A673 (cell line): ENCODE measurements around the gene LAMA2. TPM values are rescaled to one million over a fixed set of nuclear protein-coding genes. Genes with fewer than 3 reads are reported as not detected.
"Not testable (repeated sequence)": the region's sequence is repeated elsewhere in the genome, so short reads cannot be mapped to it uniquely, and the experiment has no call there.

Experiments
- BruUV-seq: library from RNA; stranded (reverse); fragments of 400-500 nt; replicated peaks from 2 replicates; lab custom pipeline; 2021; lab: Mats Ljungman, UMichigan
- CTCF ChIA-PET: fragments of 300-600 bp; sonication (Branson Sonifier 250); formaldehyde crosslinking; loops from one replicate; lab custom pipeline; 2022; ENCODE audit warnings: antibody characterized with exemption; lab: Charles Lee
- POLR2A ChIA-PET: fragments of 300-600 bp; sonication (Branson Sonifier 250); formaldehyde crosslinking; loops from one replicate; lab custom pipeline; 2022; ENCODE audit warnings: antibody characterized with exemption; ENCODE audit not compliant: low non-redundant PET; lab: Charles Lee
- DNase-seq: peaks from one replicate; pipeline ENCODE4 v3.0.0-alpha.2; 2015; ENCODE audit warnings: low spot score
- H3K27ac ChIP-seq: fragments of 200-600 bp; sonication (generic); 2 replicates; pipeline ENCODE4 v1.5.1; 2016; ENCODE audit warnings: mixed run types, low read depth, mild to moderate bottlenecking, mixed read lengths, antibody characterized with exemption, low read length; ENCODE audit not compliant: poor library complexity, severe bottlenecking
- H3K27me3 ChIP-seq: fragments of 200-600 bp; sonication (generic); replicated peaks from 2 replicates; pipeline ENCODE4 v1.6.1; 2017; ENCODE audit warnings: mixed run types, low read depth, mild to moderate bottlenecking, mixed read lengths, antibody characterized with exemption, low read length; ENCODE audit not compliant: insufficient read depth, poor library complexity
- H3K36me3 ChIP-seq: fragments of 200-600 bp; sonication (generic); 2 replicates; pipeline ENCODE4 v1.6.1; 2016; ENCODE audit warnings: mixed run types, mild to moderate bottlenecking, mixed read lengths, antibody characterized with exemption, low read length; ENCODE audit not compliant: insufficient read depth, poor library complexity, severe bottlenecking
- H3K4me1 ChIP-seq: fragments of 200-600 bp; sonication (generic); 2 replicates; pipeline ENCODE4 v1.6.1; 2017; ENCODE audit warnings: mixed run types, mild to moderate bottlenecking, mixed read lengths, antibody characterized with exemption, low read length; ENCODE audit not compliant: insufficient read depth, poor library complexity, severe bottlenecking
- H3K4me3 ChIP-seq: fragments of 200-600 bp; sonication (generic); 2 replicates; pipeline ENCODE4 v1.5.1; 2016; ENCODE audit warnings: low read depth, mixed run types, mild to moderate bottlenecking, mixed read lengths, low read length; ENCODE audit not compliant: poor library complexity, severe bottlenecking
- H3K9me3 ChIP-seq: fragments of 200-600 bp; sonication (generic); 2 replicates; pipeline ENCODE4 v1.6.1; 2016; ENCODE audit warnings: mixed run types, low read depth, mild to moderate bottlenecking, mixed read lengths, antibody characterized with exemption, low read length; ENCODE audit not compliant: poor library complexity, severe bottlenecking
- EZH2 ChIP-seq: fragments of 200-600 bp; sonication (generic); IDR thresholded peaks from 2 replicates; pipeline ENCODE4 v1.6.1; 2017; ENCODE audit warnings: borderline replicate concordance, low read depth, mild to moderate bottlenecking, mixed read lengths, antibody characterized with exemption, low read length; ENCODE audit not compliant: poor library complexity, severe bottlenecking
- intact Hi-C: fragments of 100-400 bp; cut with micrococcal nuclease; formaldehyde crosslinking; loops from one replicate; pipeline ENCODE4 v1.10.0; 2022; ENCODE audit not compliant: unreplicated experiment
- total RNA-seq: library from RNA; stranded (reverse); gene quantifications from 2 replicates; pipeline ENCODE4 v1.2.3, GENCODE V29; 2021
- TF ChIP-seq, protein P1 (sequence below): fragments of 300-800, 200-600 bp; sonication (generic); conservative IDR thresholded peaks from 2 replicates; pipeline ENCODE4 v1.5.1; 2017; ENCODE audit warnings: low read depth, mild to moderate bottlenecking, antibody characterized with exemption, low read length, moderate library complexity, mixed read lengths

LAMA2 gene
- total RNA-seq, 1 experiment from 2014 or later: 2.2 TPM

DNA sequence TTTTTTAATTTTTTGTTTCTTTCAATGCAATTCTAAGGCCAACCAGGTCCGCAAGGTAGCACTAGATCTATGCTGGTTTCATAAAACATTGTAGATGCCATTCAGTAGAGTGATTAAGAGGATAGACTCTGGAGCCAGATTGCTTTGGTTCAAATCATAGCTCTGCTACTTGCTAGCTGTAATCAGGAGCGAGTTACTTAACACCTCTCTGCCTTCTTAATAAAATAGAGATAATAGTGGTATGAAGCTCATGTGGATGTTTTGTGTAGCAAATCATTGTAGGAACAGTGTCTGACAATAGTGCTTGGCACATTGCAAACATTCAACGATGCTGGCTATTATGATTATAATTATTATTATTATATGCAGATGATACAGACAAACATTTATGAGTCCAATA is 164.9 kb downstream of the LAMA2 start:
- DNase-seq: no peak
- H3K9me3 ChIP-seq: no peaks in the 10 kb centered on the region
- no peak overlapping the region for H3K4me3 ChIP-seq
- intact Hi-C loops: no loop called here
- ChIA-PET POLR2A (no interaction called here), CTCF (no interaction called here)
- no peak for TF ChIP-seq EZH2
- TF ChIP-seq, protein P1, sequence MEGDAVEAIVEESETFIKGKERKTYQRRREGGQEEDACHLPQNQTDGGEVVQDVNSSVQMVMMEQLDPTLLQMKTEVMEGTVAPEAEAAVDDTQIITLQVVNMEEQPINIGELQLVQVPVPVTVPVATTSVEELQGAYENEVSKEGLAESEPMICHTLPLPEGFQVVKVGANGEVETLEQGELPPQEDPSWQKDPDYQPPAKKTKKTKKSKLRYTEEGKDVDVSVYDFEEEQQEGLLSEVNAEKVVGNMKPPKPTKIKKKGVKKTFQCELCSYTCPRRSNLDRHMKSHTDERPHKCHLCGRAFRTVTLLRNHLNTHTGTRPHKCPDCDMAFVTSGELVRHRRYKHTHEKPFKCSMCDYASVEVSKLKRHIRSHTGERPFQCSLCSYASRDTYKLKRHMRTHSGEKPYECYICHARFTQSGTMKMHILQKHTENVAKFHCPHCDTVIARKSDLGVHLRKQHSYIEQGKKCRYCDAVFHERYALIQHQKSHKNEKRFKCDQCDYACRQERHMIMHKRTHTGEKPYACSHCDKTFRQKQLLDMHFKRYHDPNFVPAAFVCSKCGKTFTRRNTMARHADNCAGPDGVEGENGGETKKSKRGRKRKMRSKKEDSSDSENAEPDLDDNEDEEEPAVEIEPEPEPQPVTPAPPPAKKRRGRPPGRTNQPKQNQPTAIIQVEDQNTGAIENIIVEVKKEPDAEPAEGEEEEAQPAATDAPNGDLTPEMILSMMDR: no peak
- no peaks in the 10 kb centered on the region for H3K27me3 ChIP-seq
- no peaks in the 10 kb centered on the region for H3K36me3 ChIP-seq
- no peaks in the 10 kb centered on the region for H3K4me1 ChIP-seq
- no peak overlapping the region for H3K27ac ChIP-seq
- BruUV-seq: no TSS peak

DNA sequence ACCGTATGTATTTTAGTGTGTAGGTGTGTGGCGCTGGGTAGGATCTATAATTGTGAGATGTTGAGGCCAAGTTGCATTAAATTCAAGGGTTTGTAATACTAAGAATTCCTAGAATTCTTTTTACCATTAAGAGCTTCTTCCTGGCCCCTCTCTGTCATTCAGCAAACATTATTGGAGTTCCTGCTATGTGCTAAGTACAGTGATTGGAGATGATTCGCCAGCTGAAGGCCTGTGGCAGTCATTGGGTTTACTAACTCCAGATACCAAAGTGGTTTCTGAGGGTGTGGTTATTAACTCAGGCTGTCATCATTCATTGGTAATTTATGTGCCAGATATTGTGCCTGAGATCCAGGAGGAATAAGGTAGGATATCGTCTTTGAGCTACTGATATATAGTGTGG is 167.1 kb downstream of the LAMA2 start:
- DNase-seq: no peak
- intact Hi-C loops: no loop called here
- Histone ChIP-seq H3K36me3 (no peaks in the 10 kb centered on the region), H3K4me1 (no peaks in the 10 kb centered on the region), H3K27ac (no peak overlapping the region), H3K9me3 (no peaks in the 10 kb centered on the region), H3K27me3 (no peaks in the 10 kb centered on the region), H3K4me3 (no peak overlapping the region)
- ChIA-PET POLR2A (no interaction called here), CTCF (no interaction called here)
- BruUV-seq: no TSS peak
- TF ChIP-seq EZH2: no peak
- TF ChIP-seq, protein P1: no peak

DNA sequence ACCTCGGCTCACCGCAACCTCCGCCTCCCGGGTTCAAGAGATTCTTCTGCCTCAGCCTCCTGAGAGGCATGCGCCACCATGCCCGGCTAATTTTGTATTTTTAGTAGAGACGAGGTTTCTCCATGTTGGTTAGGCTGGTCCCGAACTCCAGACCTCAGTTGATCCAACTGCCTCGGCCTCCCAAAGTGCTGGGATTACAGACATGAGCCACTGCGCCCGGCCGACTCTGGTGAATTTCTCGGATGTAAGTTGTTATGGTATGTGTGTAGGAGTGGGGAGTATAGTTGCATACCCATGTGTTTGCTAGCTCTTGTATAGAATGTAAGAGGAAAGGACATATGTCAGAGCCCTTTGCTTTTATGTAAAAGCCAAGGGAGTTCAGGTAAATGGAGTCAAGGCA is 170.2 kb downstream of the LAMA2 start:
- CTCF ChIA-PET, POLR2A ChIA-PET, H3K27me3 ChIP-seq, H3K27ac ChIP-seq, H3K36me3 ChIP-seq, DNase-seq, intact Hi-C loops, H3K9me3 ChIP-seq, H3K4me3 ChIP-seq, H3K4me1 ChIP-seq, BruUV-seq: not testable (repeated sequence)

DNA sequence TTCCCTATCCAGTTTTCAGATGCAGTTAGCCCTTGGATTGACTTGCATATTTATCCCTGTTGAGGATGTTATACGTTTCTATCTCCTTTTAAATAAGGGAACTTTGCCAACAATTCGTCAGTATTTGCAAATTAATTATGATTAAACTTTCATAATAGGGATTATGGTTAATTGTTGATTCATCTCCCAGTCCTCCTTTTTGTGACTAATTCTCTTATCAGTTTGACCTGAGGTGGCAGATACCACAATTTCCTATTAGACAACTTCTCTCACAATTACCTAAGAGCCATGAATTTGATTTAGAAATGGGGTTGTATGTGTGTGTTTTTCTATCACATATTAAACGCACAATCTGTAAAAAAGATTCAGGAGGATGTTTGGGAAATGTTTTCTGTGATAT is 172.9 kb downstream of the LAMA2 start:
- DNase-seq: no peak
- CTCF ChIA-PET: no interaction called here
- intact Hi-C loops: no loop called here
- no peak overlapping the region for H3K27ac ChIP-seq
- POLR2A ChIA-PET: no interaction called here
- H3K36me3 ChIP-seq: no peaks in the 10 kb centered on the region
- no peaks in the 10 kb centered on the region for H3K4me1 ChIP-seq
- no peaks in the 10 kb centered on the region for H3K27me3 ChIP-seq
- H3K9me3 ChIP-seq: no peaks in the 10 kb centered on the region
- BruUV-seq: no TSS peak
- no peak overlapping the region for H3K4me3 ChIP-seq
- TF ChIP-seq, protein P1: no peak
- TF ChIP-seq EZH2: no peak
